SK-N-DZ (cell line): ENCODE data around the gene STK35.
"Not testable (repeated sequence)": the region's sequence is repeated elsewhere in the genome, so short reads cannot be mapped to it uniquely, and the experiment has no call there.

Experiments used
- DNase-seq: peaks from one replicate; pipeline ENCODE4 v3.0.0-alpha.2; 2015; ENCODE audit warnings: low spot score

Gene STK35

DNA sequence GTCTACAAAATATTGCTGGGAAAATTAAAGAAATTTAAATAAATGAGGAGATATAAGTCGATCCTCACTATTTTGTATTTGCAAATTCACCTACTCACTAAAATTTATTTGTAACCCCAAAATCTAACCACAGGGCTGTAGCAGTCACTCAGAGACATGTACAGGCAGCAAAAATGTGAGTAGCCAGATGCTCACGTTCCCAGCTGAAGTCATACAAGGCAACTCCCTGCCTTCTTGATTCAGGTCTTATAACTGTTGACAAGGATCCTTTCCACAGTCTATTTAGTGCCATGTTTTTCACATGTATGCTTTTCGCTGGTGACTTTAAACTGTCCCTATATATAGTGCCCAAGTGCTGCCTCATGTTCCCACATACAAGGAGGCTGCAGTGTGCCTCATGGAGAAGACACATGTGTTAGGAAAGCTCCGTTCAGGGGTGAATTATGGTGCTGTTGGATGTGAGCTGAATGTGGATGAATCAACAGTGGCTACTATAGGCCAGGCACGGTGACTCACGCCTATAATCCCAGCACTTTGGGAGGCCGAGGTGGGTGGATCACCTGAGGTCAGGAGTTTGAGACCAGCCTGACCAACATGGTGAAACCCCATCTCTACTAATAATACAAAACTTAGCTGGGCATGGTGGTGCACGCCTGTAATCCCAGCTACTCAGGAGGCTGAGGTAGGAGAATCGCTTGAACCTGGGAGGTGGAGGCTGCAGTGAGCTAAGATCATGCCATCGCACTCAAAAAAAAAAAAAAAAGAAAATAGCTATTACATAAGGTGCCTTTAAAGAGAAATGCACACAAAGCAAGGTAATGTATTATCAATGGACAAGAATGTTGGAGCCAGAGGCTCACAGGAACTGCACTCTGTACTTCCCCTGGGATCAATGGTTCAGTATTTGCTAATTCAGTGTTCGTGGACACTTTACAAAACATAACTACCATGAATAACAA is 55.3 kb downstream of the STK35 start:
- DNase-seq, result no peak

DNA sequence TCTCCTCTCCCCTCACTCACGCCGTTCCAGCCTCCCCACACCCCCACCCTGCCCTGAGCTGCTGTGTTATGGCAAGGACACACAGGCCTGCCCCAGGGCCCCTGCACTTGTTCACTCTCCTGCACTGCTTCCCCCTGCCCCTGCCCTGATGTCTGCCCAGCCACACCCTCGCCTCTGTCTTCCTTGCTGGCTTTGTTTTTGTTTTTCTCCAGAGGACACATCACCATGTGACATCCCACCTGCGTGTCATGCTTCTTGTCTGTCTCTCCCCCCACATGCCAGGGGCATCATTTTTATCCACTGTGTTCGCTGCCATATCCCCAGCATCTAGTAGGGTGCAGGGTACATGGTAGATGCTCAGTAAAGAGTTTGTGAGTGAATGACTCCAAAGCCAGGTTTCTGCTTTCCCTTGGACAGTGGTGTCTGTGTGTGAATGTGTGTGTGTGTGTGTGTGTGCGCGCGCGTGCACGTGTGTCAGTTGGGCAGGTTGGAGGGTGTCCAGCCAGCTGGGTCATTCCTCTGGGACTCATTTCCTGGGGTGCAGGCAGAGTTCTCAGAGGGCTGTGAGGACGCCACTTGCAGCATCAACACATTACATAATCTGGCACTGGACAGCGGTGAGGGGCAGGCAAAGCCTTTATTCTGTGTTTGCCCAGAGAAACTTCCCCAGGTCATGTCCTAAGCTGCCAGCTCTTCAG is 60.6 kb downstream of the STK35 start:
- DNase-seq, result no peak

DNA sequence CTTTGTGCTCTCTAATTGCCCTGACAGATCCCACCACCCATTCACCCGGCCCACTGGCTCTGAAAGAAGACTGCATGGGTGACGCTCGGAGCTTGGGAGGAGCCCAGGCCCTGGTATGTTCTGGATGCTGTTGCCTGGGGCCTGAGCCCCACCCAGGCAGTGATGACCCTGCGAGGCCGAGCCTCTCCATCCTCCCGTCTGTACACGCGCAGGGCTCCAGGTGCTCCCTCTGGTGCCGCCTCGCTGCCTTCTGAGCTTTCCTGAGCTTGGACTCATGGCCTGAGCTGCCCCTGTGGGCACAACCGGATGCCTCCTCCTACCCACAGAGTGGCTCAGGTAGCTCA is 61.2 kb downstream of the STK35 start:
- DNase-seq, result no peak

DNA sequence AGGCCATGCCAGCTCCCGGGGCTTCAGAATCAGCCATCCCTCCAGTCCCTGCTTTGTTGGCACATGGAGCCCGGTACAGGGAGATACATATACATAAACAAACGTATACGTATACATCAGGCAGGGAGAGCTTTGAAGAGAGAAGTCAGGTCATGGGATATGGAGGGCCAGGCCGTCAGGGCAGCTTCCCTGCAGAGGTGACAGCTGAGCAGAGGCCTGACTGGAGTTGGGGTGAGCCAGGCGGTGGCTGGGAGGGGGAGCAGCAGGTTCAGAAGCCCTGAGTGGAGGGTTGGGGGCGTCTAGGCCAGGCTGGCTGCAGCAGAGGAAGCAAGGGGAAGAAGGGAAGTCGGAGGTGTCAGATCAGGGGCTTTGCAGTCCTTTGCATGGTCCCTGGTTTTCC is 61.7 kb downstream of the STK35 start:
- DNase-seq, result no peak

DNA sequence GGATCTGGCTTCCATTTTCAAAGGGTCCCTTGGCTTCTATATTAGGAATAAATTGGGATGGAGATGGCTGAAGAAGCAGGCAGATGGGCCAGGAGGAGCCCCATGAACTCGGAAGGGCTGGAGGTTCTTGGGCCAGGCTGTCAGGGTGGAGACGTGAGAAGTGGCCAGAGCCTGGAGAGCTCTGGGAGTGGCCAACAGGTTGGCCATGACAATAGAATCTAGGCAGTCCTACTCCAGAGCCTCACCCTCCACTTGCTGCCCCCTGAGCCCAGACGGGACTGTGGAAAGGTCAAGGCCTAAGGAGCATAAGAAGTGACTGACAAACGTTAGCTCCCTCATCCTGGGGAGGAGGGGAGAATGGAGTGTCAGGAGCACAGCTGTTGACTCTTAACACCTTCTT is 62.1 kb downstream of the STK35 start:
- no peak for DNase-seq

DNA sequence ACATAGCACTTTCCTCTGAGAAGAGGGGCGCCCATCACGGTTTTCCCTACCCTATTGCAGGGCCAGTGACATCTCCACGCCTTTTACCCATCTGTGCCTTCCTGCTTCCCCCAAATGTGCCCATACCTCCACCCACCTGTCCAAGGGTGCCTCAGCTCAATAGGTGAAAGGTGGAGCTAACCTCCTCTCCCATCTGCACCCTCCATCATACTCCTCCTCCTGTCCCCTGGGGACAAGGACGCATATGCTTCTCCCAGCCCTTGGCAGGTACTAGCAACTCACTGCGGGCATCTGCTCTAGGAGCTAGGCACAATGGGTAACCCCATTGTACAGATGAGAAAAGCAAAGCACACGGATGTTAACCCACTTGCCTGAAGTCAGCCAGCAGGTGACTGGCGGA is 62.8 kb downstream of the STK35 start:
- no peak for DNase-seq

DNA sequence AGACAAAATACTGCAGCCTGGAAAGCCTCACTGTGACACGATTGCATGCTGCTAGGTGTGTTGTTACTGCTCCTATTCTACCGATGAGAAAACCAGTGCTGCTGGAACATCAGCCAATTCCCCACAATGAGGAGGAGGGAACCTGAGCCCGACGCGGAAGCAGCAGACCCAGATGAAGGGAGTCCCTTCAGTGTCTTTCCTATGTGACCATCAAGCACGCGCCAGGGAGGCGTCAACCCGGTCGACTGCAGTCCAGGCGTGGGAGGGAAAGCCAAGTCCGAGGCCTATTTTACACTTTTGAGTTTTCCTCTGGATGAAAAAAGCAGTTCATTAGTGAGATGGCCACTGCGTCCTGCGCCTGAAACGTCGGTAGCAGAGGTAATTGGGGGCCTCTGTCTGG is 63.3 kb downstream of the STK35 start:
- no peak for DNase-seq

DNA sequence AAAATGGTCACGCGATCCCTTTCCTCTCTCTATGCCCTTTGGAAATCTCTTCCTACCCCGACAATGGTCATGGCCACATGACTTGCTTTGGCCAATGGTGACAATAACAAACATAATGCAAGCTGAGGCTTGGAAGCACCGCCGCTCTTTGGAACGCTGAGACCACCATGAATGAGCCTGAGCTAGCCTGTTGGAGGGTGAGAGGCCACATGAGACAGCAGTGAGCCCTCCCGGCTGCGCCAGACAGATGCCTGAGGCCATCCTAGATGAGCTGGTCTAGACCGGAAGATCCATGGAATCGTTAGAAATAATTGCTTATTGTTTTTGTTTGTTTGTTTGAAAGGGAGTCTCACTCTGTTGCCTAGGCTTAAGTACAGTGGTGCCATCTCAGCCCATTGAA is 64.2 kb downstream of the STK35 start:
- no peak for DNase-seq

DNA sequence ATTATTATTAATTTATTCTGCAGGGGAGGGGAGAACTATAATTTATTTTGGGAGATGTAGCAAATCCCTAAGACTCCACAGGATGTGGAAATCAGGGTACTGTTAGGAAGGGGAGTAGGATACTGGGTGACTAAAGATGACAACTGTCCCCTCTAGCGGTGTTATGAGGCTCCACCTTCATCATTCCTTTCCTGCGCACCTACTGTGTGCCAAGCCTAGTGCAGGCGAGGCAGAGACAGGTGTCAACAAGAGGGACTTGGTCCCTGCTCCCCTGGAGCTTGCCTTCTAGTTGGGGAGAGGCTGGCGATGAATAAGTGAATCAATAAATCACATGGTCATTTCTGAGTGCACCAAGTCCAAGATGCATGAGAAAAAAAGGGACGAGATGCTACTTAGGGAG is 65.5 kb downstream of the STK35 start:
- no peak for DNase-seq

DNA sequence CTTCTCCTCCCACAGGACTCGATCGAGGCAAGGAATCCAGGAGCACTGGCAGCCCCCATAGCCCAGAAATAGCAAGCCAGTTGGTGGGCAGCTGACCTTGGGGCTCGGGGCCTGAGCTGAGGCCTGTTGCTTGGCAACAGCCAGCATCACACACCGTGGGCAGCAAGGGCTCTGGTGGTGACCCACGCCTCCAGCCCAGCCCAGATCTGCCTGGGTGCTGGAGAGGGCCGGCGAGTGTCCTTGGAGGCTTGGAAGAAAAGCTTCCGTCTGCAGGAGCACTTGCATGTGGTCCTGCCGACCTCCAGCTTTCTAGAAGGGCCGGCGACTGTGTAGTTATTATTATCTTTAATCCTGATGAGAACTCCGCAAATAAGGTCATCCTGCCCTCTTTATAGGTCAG is 67.3 kb downstream of the STK35 start:
- no peak for DNase-seq

DNA sequence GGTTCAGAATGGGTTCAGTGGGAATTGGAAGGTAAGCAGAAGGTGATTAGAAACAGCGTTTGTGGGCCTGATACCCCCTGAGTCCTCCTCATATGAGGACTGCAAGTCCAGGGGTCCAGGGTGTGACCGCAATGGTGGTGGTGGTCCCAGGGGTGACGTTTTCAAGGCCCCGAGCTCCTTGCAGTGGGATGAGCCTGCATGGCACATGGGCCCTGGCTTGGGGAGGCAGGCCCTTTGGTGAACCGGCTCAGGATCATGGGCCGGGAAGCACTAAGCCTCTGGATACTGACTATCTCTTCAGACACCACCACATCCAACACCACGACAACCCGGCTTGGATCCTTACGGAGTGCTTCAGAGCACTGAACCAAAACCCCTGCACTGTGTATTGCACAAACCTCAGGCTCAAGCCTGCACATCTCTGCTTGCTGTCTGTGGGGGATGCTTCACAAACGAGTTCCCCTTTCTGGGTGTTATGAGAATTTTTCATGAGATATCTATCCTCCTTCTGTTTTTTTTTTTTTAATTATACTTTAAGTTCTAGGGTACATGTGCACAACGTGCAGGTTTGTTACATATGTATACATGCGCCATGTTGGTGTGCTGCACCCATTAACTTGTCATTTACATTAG is 67.9 kb downstream of the STK35 start:
- no peak for DNase-seq

DNA sequence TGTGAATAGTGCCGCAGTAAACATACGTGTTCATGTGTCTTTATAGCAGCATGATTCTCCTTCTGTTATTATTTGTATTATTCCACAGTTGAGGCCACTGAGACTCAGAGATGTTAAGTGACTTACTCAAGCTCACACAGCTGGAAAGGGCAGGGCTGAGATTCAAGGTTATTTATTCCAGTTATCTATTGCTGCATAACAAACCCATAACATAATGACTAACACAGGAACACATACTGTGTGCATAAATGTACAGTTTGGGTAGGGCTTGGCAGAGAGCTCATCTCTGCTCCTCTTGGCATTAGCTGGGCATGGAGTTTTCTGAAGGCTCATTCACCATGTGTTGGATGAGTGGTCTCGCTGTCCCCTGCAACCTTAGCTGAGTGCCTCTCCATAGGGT is 68.8 kb downstream of the STK35 start:
- DNase-seq, result no peak

DNA sequence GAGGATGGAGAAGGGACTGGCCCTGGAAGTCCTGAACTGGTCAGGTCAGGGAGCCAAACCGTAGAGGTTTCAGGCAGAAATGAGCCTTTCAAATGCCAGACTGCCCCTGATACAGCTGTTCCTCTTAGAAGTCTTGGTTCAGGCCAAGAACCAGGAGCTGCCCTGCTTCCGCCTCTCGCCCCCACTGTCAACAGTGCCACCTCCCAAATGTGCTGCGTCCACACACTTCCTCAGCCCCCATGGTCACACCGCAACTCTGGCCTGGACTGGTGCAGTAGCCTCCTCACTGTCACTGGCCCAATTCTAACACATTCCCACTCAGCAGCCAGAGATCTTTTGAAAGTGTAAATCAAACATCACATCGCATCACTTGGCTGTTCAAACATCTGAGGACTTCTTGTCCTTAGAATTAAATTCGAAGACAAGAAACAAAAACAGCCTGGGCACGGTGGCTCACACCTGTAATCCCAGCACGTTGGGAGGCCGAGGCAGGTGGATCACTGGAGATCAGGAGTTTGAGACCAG is 69.7 kb downstream of the STK35 start:
- DNase-seq, result no peak

DNA sequence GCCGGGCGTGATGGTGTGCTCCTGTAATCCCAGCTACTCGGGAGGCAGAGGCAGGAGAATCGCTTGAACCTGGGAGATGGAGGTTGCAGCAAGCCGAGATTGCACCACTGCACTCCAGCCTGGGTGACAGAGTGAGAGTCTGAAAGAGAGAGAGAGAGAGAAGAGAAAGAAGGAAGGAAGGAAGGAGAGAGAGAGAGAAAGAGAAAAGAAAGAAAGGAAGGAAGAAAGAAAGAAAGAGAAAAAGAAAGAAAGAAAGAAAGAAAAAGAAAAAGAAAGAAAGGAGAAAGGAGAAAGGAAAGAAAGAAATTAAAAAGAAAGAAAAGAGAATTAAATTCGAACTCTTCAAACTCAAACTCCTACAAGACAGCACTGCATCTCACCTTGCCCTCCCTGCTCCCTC is 70.2 kb downstream of the STK35 start:
- not testable (repeated sequence) for DNase-seq

DNA sequence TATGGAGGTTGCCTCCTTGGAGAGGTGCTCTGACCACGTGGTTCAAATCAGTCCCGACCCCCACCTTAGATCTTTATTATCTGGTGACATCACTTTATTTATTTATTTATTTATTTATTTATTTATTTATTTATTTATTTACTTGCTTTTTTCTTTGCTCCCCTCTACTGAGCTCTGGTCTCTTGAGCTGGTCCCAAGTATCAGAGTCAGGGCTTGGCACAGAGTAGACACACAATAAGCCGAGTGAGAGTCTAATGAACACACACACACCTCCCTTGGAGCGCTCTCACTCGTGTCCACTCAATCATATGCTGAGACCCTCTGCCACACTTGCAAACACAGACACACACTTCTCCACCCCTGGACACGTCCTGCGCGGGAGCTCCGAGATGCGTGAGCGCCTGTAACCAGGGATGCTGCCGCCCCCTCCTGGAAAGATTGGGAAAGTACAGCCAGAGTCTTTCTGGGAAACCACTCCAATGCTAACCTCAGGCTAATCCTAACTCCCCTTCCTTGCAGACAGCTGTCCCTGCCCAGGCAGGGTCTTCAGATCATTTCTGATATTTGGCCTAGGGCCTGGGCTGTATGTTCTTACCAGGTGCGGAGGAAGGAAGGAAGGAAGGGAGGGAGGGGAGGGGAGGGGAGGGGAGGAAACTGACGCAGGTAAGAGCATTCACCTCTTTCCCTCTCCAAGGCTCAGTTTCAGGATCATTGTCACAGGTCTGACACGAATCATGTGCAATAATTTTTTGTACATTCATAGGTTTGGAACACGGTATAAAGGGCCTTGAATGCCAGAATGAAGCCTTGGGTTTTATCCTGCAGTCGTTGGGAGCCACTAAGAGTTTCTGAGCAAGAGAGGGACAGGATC is 70.9 kb downstream of the STK35 start:
- DNase-seq, result peak; percentile 61

DNA sequence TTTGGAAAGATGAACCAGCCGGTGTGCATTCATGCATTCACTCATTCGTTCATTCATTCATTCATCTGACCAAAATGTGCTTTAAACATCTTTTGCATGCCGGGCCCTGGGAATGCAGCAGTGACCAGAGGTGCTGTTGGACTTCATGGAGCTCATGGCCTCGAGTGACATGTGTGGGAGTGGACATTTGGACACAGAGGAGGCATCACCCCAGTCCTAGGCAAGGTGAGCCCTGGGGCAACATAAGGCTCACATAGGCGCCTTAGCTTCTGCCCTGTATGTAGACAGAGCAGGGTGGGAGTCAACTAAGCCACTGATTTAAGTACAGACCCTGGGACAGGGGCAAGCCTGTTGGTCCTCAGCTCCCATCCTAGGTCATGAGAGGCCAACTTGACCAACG is 71.6 kb downstream of the STK35 start:
- no peak for DNase-seq

DNA sequence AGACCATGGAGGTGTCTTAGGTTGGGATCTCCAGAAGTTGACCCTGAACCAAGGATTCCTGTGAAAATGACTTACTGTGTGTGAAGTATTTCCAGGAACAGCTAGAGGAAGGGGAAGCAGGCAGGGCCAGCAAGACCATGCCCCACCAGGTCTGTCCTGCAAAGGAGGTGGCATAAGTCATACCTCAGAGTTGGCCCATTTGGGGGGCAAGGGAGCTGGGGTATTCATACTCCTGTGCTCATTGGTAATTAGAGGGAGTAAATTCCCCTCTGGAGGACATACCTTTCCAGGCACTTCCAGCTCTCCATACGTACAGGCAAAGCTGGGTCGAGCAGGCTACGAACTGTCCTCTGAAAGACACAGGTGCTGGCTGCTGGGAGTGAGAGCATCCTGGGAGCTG is 72.4 kb downstream of the STK35 start:
- no peak for DNase-seq

DNA sequence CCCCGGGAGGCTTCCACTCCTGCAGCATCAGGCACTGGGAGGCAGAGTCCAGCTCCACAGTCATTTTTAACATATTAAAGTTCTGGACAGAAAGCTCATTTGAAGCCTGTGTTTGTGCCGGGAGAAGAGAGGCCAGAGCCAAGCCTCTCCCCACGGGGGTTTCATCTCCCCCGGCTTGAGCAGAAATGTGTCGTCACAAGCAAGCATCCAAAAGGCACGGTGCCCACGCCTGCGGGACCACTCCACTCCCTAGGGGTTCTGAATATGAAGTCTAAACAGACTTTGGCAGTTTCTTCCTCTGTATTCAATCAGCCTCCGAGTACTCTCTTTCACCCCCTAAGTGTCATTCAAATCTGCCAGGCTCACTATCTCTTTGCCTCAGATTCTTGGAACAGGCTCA is 75.3 kb downstream of the STK35 start:
- DNase-seq, result no peak

DNA sequence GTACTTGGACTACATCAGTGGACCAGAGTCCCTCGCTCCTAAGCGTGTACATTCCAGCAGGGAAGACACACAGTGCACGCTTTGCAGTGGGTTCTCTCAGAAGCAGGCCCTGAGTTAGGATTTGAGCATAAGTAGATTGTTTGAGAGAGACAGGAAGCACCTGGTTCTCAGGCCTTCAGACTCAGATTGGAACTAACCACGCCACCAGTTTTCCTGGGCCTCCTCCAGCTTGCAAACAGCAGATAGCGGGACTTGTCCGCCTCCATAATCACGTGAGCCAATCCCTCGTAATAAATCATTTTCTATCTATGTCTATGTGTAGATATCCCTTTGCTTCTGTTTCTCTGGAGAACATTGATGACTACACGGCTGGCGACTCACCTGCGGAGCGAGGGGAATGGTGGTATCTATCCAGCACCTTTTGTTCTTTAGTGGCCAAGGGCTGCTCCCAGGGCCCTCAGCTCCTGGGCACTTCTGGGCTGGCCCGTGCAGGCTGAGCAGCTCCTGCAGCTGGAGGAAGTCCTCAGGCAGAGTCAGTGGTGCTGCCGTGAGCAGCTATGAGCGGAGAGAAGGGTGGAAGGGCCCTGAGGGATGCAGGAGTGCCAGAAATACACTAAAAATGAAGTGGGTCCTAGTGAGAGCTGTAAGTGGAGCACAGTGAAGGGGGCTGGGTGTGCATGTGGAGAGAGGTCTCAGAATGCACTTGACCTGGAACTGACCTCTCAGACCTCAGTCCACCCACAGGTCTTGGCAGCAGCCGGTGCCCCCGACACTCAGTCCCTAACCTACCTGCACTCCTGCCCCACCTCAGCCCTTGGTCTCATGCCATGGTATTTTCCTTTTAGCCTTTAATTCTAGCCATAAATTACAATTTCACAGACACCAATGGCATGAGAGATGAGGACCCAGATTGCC is 76.9 kb downstream of the STK35 start:
- no peak for DNase-seq

DNA sequence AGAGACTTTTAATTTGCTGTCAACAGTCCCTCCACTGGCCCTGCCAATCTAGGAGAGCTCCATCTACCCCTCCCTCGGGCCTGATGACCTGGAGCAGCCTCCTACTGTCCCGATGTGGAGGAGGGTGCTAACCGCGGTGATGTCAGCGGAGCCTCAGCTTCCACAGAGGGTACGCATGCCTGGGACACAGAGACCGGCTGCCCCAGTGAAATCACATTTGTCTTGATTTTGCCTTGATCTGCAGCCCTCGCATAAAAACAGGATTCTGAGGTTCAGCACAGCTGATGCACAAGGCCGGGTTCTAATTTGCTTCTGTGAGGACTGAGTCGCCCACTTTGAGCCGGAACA is 77.6 kb downstream of the STK35 start:
- no peak for DNase-seq

DNA sequence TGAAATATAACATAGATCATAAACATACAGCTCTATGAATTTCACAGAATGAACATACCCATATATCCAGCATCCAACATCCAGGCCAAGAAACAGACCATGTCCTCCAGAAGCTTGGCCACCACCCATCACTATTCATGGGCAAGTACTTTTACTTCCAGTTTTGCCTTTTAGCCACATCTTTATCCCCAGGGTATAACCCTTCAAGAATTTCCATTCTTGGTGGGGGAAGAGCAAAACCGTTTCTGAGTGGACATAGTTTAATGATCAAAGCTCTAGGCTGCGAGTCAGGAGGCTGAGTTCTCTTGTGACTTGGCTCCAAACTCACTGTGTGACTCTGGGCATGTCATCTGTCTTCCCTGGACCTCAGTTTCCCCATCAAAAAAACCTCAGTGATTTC is 78.3 kb downstream of the STK35 start:
- no peak for DNase-seq
